Stomach (tissue), 4 donors: Measurements from ENCODE around the gene HOXC4.
"Not testable (repeated sequence)": the region's sequence is repeated elsewhere in the genome, so short reads cannot be mapped to it uniquely, and the experiment has no call there.

Experiments used
- POLR2A ChIP-seq, 4 donors: fragments of 450-650 bp; IDR thresholded peaks; one replicate each; pipeline ENCODE4 v1.6.1; 2016; ENCODE audit warnings: antibody characterized with exemption in 4 of 4, control low read depth in 2 of 4, mild to moderate bottlenecking in 1 of 4, moderate library complexity in 1 of 4
- POLR2AphosphoS5 ChIP-seq, 3 donors: sonication (generic); formaldehyde crosslinking; IDR thresholded peaks; one replicate each; pipeline ENCODE4 v1.6.1; 2016; ENCODE audit warnings: antibody characterized with exemption in 3 of 3
- TF ChIP-seq, protein P1 (sequence below), 7 experiments: fragments of 450-650 bp in 4 of 7; fragments of 200-600 bp in 3 of 7; sonication (generic) in 3 of 7; IDR thresholded peaks; one replicate each; pipeline ENCODE4 v1.5.1; 2016 to 2019; ENCODE audit warnings: antibody characterized with exemption in 7 of 7, control low read depth in 2 of 7, mild to moderate bottlenecking in 1 of 7

DNA sequence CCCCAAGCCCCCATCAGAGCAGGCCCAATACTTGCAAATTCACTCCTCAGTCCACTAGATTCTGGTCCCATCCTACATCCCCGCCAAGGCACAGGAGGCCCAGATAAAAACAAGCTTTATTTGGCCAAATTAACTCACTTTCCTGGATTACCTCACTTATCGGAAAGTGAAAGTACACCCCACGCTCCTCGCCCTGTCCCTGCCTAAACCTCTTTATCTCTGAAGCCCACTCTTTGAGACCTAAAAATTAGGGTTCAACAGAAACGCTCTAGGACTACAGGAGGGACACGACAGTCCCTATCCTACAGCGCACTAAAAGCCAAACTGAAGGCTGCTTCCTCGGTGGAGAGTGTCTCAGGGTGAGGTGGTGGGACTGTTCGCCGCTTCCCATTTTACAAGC, 24.2 kb downstream of the HOXC4 start:
- TF ChIP-seq, protein P1, sequence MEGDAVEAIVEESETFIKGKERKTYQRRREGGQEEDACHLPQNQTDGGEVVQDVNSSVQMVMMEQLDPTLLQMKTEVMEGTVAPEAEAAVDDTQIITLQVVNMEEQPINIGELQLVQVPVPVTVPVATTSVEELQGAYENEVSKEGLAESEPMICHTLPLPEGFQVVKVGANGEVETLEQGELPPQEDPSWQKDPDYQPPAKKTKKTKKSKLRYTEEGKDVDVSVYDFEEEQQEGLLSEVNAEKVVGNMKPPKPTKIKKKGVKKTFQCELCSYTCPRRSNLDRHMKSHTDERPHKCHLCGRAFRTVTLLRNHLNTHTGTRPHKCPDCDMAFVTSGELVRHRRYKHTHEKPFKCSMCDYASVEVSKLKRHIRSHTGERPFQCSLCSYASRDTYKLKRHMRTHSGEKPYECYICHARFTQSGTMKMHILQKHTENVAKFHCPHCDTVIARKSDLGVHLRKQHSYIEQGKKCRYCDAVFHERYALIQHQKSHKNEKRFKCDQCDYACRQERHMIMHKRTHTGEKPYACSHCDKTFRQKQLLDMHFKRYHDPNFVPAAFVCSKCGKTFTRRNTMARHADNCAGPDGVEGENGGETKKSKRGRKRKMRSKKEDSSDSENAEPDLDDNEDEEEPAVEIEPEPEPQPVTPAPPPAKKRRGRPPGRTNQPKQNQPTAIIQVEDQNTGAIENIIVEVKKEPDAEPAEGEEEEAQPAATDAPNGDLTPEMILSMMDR (IDR thresholded peaks at IDR 0.05), result not testable (repeated sequence)
- not testable (repeated sequence) for TF ChIP-seq POLR2AphosphoS5, POLR2A (IDR thresholded peaks at IDR 0.05)
